HG03139 (cell line): ENCODE results near the gene BCAP31.
"Not testable (repeated sequence)": the region's sequence is repeated elsewhere in the genome, so short reads cannot be mapped to it uniquely, and the experiment has no call there.

Source experiments
- ATAC-seq: cut with Tn5 transposase; IDR thresholded peaks from one replicate; pipeline ENCODE4 v1.9.1; 2021; ENCODE audit not compliant: unreplicated experiment

Gene BCAP31

GRCh38 chrX:153696538-153696937 lies 27.6 kb downstream of the BCAP31 start:
- not testable (repeated sequence) for ATAC-seq

DNA sequence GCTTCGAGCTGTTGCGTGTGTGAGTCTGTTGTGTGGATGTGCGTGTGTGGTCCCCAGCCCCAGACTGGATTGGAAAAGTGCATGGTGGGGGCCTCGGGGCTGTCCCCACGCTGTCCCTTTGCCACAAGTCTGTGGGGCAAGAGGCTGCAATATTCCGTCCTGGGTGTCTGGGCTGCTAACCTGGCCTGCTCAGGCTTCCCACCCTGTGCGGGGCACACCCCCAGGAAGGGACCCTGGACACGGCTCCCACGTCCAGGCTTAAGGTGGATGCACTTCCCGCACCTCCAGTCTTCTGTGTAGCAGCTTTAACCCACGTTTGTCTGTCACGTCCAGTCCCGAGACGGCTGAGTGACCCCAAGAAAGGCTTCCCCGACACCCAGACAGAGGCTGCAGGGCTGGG lies 28.1 kb downstream of the BCAP31 start:
- no peak for ATAC-seq

DNA sequence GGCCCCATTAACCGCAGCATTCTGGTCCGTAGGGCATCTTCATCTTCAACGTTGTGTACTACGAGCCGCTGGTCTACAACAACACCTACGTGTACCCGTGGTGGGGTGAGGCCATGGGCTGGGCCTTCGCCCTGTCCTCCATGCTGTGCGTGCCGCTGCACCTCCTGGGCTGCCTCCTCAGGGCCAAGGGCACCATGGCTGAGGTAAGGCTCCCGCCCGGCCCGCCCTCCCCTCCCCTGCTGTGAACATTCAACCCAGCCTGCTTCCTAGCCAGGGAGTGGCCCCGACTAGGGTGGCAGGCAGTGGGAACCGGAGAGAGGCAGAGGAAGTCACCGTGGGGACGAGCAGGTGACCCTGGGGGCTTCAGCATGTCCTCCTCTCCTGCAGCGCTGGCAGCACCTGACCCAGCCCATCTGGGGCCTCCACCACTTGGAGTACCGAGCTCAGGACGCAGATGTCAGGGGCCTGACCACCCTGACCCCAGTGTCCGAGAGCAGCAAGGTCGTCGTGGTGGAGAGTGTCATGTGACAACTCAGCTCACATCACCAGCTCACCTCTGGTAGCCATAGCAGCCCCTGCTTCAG lies 29.4 kb downstream of the BCAP31 start:
- ATAC-seq, result no peak

DNA sequence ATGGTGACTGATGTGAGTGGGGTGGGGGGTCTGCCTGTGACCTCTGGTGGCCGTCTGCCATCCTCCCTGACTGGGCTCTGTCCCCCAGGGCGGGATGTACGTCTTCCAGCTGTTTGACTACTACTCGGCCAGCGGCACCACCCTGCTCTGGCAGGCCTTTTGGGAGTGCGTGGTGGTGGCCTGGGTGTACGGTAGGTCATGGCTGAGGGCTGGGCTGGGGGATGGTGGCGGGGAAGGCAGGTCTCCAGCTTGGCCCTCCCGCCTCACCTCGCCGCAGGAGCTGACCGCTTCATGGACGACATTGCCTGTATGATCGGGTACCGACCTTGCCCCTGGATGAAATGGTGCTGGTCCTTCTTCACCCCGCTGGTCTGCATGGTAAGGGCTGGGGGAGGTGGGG lies 29.9 kb downstream of the BCAP31 start:
- not testable (repeated sequence) for ATAC-seq

GRCh38 chrX:153693216-153694086 lies 30.7 kb downstream of the BCAP31 start:
- ATAC-seq, result no peak

GRCh38 chrX:153692611-153693156 lies 31.5 kb downstream of the BCAP31 start:
- no peak for ATAC-seq

GRCh38 chrX:153692003-153692402 lies 32.2 kb downstream of the BCAP31 start:
- ATAC-seq, result no peak

DNA sequence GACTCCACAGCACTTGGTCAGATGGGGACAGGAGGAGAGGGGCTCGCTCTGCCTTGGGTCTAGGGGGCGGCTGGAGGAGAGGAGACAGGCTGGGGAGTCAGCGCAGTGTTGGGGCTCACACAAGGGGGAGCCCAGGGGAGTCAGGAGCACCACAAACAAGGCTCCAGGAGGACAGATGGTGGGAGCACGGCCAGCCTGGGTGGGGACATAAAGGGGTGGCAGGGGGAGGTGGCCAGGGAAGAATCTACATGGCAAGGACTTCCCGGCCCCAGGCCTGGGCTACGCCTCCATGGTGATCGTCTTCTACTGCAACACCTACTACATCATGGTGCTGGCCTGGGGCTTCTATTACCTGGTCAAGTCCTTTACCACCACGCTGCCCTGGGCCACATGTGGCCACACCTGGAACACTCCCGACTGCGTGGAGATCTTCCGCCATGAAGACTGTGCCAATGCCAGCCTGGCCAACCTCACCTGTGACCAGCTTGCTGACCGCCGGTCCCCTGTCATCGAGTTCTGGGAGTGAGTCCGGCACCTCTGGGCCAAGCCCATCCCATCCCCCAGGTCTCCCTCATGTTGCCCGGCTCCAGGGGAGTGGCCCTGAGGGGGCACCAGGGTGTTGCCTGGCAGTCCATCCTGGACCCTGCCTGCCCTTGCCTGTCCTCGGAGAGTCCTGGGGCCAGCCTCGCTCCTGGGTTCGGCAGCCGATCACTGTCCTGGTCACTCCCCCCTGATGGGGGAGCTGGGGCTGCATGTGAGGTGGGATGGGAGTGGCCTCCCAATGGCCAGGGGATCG lies 33.0 kb downstream of the BCAP31 start:
- ATAC-seq, result not testable (repeated sequence)

- no peak for ATAC-seq
These were observed 33.7 kb downstream of the BCAP31 start for GRCh38 chrX:153690466-153690865.

- no peak for ATAC-seq
These were observed 34.3 kb downstream of the BCAP31 start for GRCh38 chrX:153689654-153690465.

DNA sequence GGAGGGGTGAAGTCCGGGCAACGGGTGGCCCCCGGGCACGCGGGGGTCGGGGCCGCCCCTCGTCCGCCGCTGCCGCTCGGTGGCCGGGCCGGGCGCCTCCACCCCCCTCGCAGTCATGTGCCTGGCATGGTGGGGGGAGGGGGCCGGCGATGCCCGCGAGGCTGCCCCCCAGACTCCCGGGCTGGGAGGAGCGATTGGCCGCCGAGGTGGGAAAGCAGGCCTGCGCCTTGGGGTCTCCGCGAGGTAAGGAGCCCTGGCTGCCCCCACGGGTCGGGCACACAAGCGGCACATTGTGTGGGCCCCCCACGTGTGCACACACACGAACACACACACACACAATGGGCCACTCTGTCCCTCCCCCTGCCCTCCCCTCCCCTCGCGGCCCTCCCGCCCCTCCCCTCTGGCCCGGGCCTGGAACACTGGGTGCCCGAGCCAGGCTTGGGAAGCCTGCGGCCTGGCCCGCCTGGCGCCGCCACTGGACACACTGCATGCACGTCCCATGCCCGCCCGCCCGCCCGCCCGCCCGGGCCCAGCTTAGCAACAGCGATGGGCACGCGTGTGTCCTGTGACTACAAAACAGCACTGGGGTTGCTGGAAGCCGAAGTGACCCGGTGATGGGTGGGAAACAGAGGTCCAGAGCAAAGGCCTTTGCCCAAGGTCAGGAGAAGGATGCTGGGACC lies 35.1 kb downstream of the BCAP31 start:
- no peak for ATAC-seq

- ATAC-seq, result no peak
These were observed 35.7 kb downstream of the BCAP31 start for GRCh38 chrX:153688506-153688905.

- no peak for ATAC-seq
These were observed 36.1 kb downstream of the BCAP31 start for GRCh38 chrX:153688071-153688470.

GRCh38 chrX:153687121-153688039 lies 36.8 kb downstream of the BCAP31 start, which contains the start of gene SLC6A8:
TSS of gene SLC6A8 (plus strand) at chrX:153687926. CDS start at chrX:153688575, 649 bp downstream.
- no peak for ATAC-seq

DNA sequence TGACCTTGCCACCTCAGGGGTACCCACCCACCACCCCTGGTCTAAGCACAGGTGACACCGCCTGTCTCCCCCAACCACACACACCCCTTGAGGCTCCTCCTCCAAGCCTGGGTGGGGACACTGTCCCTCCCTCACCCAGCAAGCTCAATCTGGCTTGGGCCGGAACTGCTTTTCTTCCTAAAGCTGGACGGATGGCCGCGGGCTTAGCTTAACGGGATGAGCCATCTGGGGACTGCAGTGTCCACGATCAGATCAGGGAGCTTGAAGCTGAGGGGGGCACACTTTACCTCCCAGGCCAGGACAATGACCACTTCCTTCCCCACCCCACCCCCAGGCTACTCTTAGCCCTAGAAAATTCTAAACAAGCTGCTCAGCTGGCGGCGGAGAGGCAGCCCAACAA lies 37.5 kb downstream of the BCAP31 start:
- no peak for ATAC-seq

DNA sequence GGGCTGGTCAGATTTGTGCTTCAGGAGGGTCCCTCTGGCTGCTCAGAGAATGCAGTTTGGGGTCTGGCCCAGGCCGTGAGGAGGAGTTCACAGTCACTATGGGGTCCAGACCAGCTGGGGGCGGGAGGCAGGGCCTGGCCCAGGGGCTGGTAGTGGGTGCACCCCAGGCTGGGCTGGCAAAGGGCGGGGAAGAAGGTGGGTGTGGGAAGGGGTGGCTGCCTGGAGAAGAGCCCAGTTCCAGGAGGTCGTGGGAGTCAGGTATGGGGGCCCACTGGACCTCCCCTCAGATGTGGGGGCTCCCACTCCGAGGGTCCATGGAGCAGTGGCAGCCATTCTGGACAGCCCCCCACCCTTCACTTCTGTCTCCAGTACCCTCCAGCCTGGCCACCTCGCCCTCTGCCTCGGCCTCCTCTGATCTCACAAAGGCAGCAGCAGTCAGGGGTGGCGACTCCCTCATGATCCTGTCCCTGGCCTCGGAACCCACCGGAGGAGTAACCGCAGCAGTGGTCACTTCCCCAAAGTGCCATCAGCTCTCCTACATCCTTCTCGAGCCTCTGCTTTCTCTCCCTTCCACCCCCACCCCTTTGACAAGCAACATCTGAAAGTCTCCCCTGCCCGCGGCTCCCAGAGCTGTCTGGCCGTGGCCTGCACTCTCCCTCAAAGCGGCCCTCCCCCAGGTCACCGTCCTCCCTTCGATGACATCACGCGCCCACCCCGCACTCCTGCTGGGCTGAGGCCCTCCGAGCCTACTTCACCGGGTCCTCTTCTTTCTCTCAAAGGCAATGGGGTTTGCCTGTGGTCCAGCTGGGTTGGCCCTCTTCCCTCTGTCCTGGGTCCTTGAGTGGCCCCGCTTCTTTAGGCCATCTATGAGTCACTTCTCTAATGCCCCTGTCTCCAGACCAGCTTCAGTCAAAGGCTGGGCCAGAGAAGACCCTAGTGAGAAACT lies 38.2 kb downstream of the BCAP31 start:
- no peak for ATAC-seq

DNA sequence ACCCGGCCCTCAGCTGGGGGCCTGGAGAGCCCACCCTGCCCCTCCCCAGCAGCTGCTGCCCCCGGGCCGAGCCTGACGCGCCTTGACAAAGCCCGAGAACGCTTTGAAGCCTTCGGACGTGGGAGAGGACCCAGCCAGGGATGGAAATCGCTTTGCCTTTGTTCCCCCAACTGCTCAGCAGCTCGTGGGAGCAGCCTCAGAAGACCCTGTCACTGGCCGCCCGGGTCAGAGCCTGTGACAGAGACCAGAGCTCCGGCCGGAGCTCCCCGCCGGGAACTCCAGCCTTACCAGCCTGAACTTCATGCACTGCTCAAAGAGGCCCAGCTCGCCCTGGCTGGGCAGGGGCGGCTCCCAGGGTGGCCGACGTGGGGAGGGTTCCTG lies 39.0 kb downstream of the BCAP31 start:
- no peak for ATAC-seq
